Measurements from ENCODE around the gene SLIT3. TPM values are rescaled to one million over a fixed set of nuclear protein-coding genes. Genes with fewer than 3 reads are reported as not detected.

Gene SLIT3
- total RNA-seq, 2 experiments from 2014 or later = not detected

GRCh38 chr5:169299663-169300467 lies 1.1 kb downstream of the SLIT3 start:
- Mint-ChIP-seq H3K36me3 (ENCODE audit: low read depth) (no peaks in the 10 kb centered on the region), H3K4me1 (ENCODE audit: low read depth) (peaks cover 9% of the 10 kb centered on the region), H3K4me3 (no peak overlapping the region), H3K9me3 (no peaks in the 10 kb centered on the region), H3K27me3 (peaks cover 64% of the 10 kb centered on the region), H3K27ac (no peak overlapping the region)
- H3K4me1 ChIP-seq (ENCODE audit: insufficient read depth, low read length) = peaks cover 4% of the 10 kb centered on the region
- no peaks in the 10 kb centered on the region for H3K36me3 ChIP-seq (ENCODE audit: insufficient read depth, low read length)
- CTCF ChIA-PET = no interaction called here
- no peak overlapping the region for H3K27ac ChIP-seq (ENCODE audit: low read depth in 1 of 2, low read length in 2 of 2)
- no peak overlapping the region for H3K4me3 ChIP-seq (ENCODE audit: low read length)
- POLR2A ChIA-PET = no interaction called here
- DNase-seq = no peak
- intact Hi-C loops (cut with DNase I, micrococcal nuclease) = loop anchor here in 1 of 2 experiments (5.0 kb wide), 2 partner anchors 623 to 1033 kb away; no protein-coding TSS in a partner anchor
- TF ChIP-seq CTCF (IDR thresholded peaks at IDR 0.05) = no peak
- peaks cover 15 to 37% of the 10 kb centered on the region in 2 experiments for H3K27me3 ChIP-seq (ENCODE audit: control insufficient read depth in 1 of 2, insufficient read depth in 2 of 2, low read length in 2 of 2)
- ATAC-seq (ENCODE audit: poor library complexity) = no peak
- peaks cover 0 to 5% of the 10 kb centered on the region in 2 experiments for H3K9me3 ChIP-seq (ENCODE audit: control insufficient read depth in 1 of 2, insufficient read depth in 1 of 2, low read length in 2 of 2)

- DNase-seq (no peak), ATAC-seq (ENCODE audit: poor library complexity) (no peak)
- no peaks in the 10 kb centered on the region for H3K9me3 Mint-ChIP-seq
- no peak overlapping the region for H3K27ac Mint-ChIP-seq
- Histone ChIP-seq H3K27me3 (ENCODE audit: control insufficient read depth in 1 of 2, insufficient read depth in 2 of 2, low read length in 2 of 2) (peaks cover 15 to 34% of the 10 kb centered on the region in 2 experiments), H3K36me3 (ENCODE audit: insufficient read depth, low read length) (no peaks in the 10 kb centered on the region), H3K4me1 (ENCODE audit: insufficient read depth, low read length) (peaks cover 4% of the 10 kb centered on the region), H3K4me3 (ENCODE audit: low read length) (no peak overlapping the region), H3K9me3 (ENCODE audit: control insufficient read depth in 1 of 2, insufficient read depth in 1 of 2, low read length in 2 of 2) (peaks cover 0 to 5% of the 10 kb centered on the region in 2 experiments), H3K27ac (ENCODE audit: low read depth in 1 of 2, low read length in 2 of 2) (no peak overlapping the region)
- no peaks in the 10 kb centered on the region for H3K36me3 Mint-ChIP-seq (ENCODE audit: low read depth)
- H3K27me3 Mint-ChIP-seq = peaks cover 57% of the 10 kb centered on the region
- intact Hi-C loops (cut with DNase I, micrococcal nuclease) = no loop called here
- ChIA-PET CTCF (no interaction called here), POLR2A (no interaction called here)
- peaks cover 9% of the 10 kb centered on the region for H3K4me1 Mint-ChIP-seq (ENCODE audit: low read depth)
- no peak overlapping the region for H3K4me3 Mint-ChIP-seq
- no peak for TF ChIP-seq CTCF (IDR thresholded peaks at IDR 0.05)
Measured at GRCh38 chr5:169299191-169299662, 1.7 kb downstream of the SLIT3 start.

- H3K27ac Mint-ChIP-seq = no peak overlapping the region
- Histone ChIP-seq H3K27me3 (ENCODE audit: control insufficient read depth in 1 of 2, insufficient read depth in 2 of 2, low read length in 2 of 2) (peaks cover 14 to 34% of the 10 kb centered on the region in 2 experiments), H3K4me3 (ENCODE audit: low read length) (no peak overlapping the region), H3K4me1 (ENCODE audit: insufficient read depth, low read length) (peaks cover 4% of the 10 kb centered on the region), H3K9me3 (ENCODE audit: control insufficient read depth in 1 of 2, insufficient read depth in 1 of 2, low read length in 2 of 2) (peaks cover 0 to 5% of the 10 kb centered on the region in 2 experiments), H3K27ac (ENCODE audit: low read depth in 1 of 2, low read length in 2 of 2) (no peak overlapping the region), H3K36me3 (ENCODE audit: insufficient read depth, low read length) (no peaks in the 10 kb centered on the region)
- peaks cover 9% of the 10 kb centered on the region for H3K4me1 Mint-ChIP-seq (ENCODE audit: low read depth)
- ATAC-seq (ENCODE audit: poor library complexity) (no peak), DNase-seq (no peak)
- no peaks in the 10 kb centered on the region for H3K9me3 Mint-ChIP-seq
- intact Hi-C loops (cut with DNase I, micrococcal nuclease) = no loop called here
- POLR2A ChIA-PET = no interaction called here
- no peak overlapping the region for H3K4me3 Mint-ChIP-seq
- CTCF ChIA-PET = no interaction called here
- peaks cover 47% of the 10 kb centered on the region for H3K27me3 Mint-ChIP-seq
- no peak for TF ChIP-seq CTCF (IDR thresholded peaks at IDR 0.05)
- H3K36me3 Mint-ChIP-seq (ENCODE audit: low read depth) = no peaks in the 10 kb centered on the region
Measured at GRCh38 chr5:169298193-169298592, 2.7 kb downstream of the SLIT3 start.
